GM12878 (cell line): Measurements from ENCODE around the gene ZNF169. TPM values are rescaled to one million over a fixed set of nuclear protein-coding genes. Genes with fewer than 3 reads are reported as not detected.
"Not testable (repeated sequence)": the region's sequence is repeated elsewhere in the genome, so short reads cannot be mapped to it uniquely, and the experiment has no call there.

Experiments used
- ATAC-seq: fragments of 200-7000 bp; cut with Tn5 transposase; 3 replicates; pipeline ENCODE4 v1.9.1; 2020; ENCODE audit warnings: mild to moderate bottlenecking, moderate library complexity
- BruUV-seq: library from RNA; stranded (reverse); fragments of 400-500 nt; replicated peaks from 2 replicates; lab custom pipeline; 2021; lab: Mats Ljungman, UMichigan
- CTCF ChIA-PET: fragments of 300-600 bp; sonication (Branson Sonifier 250); formaldehyde crosslinking; extraction: SDS; loops from one replicate; lab custom pipeline; 2021; ENCODE audit warnings: inconsistent platforms; lab: Yijun Ruan, JAX
- POLR2A ChIA-PET: fragments of 350-600 bp; formaldehyde crosslinking; extraction: SDS; loops from one replicate; lab custom pipeline; 2021; ENCODE audit warnings: inconsistent platforms; lab: Charles Lee
- RAD21 ChIA-PET: fragments of 300-600 bp; sonication (Branson Sonifier 250); formaldehyde crosslinking; loops from one replicate; lab custom pipeline; 2023; ENCODE audit warnings: antibody characterized with exemption; ENCODE audit not compliant: unreplicated experiment; lab: Charles Lee
- SMC1A ChIA-PET: fragments of 300-600 bp; sonication (Branson Sonifier 250); formaldehyde crosslinking; loops from one replicate; lab custom pipeline; 2023; ENCODE audit not compliant: unreplicated experiment, uncharacterized antibody; lab: Charles Lee
- DNase-seq: peaks from one replicate; pipeline ENCODE4 v3.0.0-alpha.2; 2011; ENCODE audit warnings: low read depth, low spot score
- FAIRE-seq: peaks from 3 replicates; lab custom pipeline; 2011; peaks lifted over from hg19 to GRCh38; lab: Jason Lieb, UNC
- H2AFZ ChIP-seq: 2 replicates; pipeline ENCODE4 v1.6.0; 2011; ENCODE audit warnings: low read depth, low read length, control low read depth; ENCODE audit not compliant: control insufficient read depth
- H3K27ac ChIP-seq: 2 replicates; pipeline ENCODE4 v1.5.1; 2011; ENCODE audit warnings: control low read depth; ENCODE audit not compliant: control insufficient read depth, insufficient read depth
- H3K27me3 ChIP-seq, 2 experiments: replicated peaks in 1 of 2; 2 replicates each; pipeline versions ENCODE4 v1.6.0 to v1.6.1; 2011; ENCODE audit warnings: low read length in 1 of 2; ENCODE audit not compliant: control insufficient read depth in 2 of 2, insufficient read depth in 2 of 2
- H3K36me3 ChIP-seq, 2 experiments: 2 replicates each; pipeline ENCODE4 v1.5.1; 2011; ENCODE audit warnings: low read length in 1 of 2; ENCODE audit not compliant: control insufficient read depth in 2 of 2, insufficient read depth in 2 of 2
- H3K4me1 ChIP-seq: 2 replicates; pipeline ENCODE4 v1.6.1; 2011; ENCODE audit warnings: mild to moderate bottlenecking, low read length, moderate library complexity, mixed read lengths; ENCODE audit not compliant: control insufficient read depth, insufficient read depth
- H3K4me2 ChIP-seq: 2 replicates; pipeline ENCODE4 v1.6.0; 2011; ENCODE audit warnings: control low read depth; ENCODE audit not compliant: control insufficient read depth, insufficient read depth
- H3K4me3 ChIP-seq: fragments of 200-600 bp; sonication (generic); 2 replicates; pipeline ENCODE4 v1.5.1; 2016
- H3K79me2 ChIP-seq: 2 replicates; pipeline ENCODE4 v1.6.0; 2011; ENCODE audit warnings: low read length; ENCODE audit not compliant: control insufficient read depth, insufficient read depth
- H3K9ac ChIP-seq: 2 replicates; pipeline ENCODE4 v1.8.0; 2011; ENCODE audit warnings: low read length, control low read depth, mixed read lengths; ENCODE audit not compliant: control insufficient read depth, insufficient read depth
- H3K9me3 ChIP-seq: replicated peaks from 3 replicates; pipeline ENCODE4 v1.5.1; 2011; ENCODE audit warnings: mild to moderate bottlenecking, low read length; ENCODE audit not compliant: control insufficient read depth, insufficient read depth
- H4K20me1 ChIP-seq: 2 replicates; pipeline ENCODE4 v1.6.0; 2011; ENCODE audit not compliant: control insufficient read depth, insufficient read depth
- WGBS: methylation state at CpG from one replicate; pipeline ENCODE4 v1.1.6; 2016; ENCODE audit warnings: low lambda C conversion rate; ENCODE audit not compliant: insufficient replicate concordance, insufficient coverage; ENCODE audit errors: missing lambda C conversion rate; 5-methylcytosine and 5-hydroxymethylcytosine counted together
- in situ Hi-C: fragments of 300-500 bp; cut with MboI; formaldehyde crosslinking; loops from 9 replicates; pipeline ENCODE4 v1.14.3; 2018; ENCODE audit warnings: mixed read lengths
- intact Hi-C: fragments of 100-400 bp; cut with micrococcal nuclease; formaldehyde crosslinking; loops from one replicate; pipeline ENCODE4 v1.14.2; 2022; ENCODE audit not compliant: unreplicated experiment
- polyA plus RNA-seq, 11 experiments: library from polyadenylated mRNA; depleted of rRNA in 4 of 11; unstranded in 6 of 11; stranded (reverse) in 5 of 11; fragments of >200 nt; fragmentation: Nextera tagmentation in 4 of 11; fragmentation: Illumina TruSeq in 1 of 11; extraction: Ambion mirVana in 4 of 11; extraction: Trizol in 1 of 11; gene quantifications; 1 replicate in 1 of 11; 2 replicates in 10 of 11; pipeline versions ENCODE4 v1.2.1 to v1.2.3, GENCODE V29; 2011 to 2016; ENCODE audit warnings: inconsistent platforms in 2 of 11, missing spikeins in 2 of 11, low read depth in 1 of 11
- total RNA-seq, 4 experiments: library from RNA; depleted of rRNA in 3 of 4; stranded (reverse); fragments of >200 nt in 3 of 4; fragmentation: Illumina TruSeq in 1 of 4; extraction: Trizol in 1 of 4; gene quantifications; 2 replicates each; pipeline versions ENCODE4 v1.2.1 to v1.2.3, GENCODE V29; 2013 to 2021

Gene ZNF169
- total and polyA plus RNA-seq, 10 of the 15 experiments (the other 5 are each of a cell fraction or from before 2014, with no cell fraction given) = 2.2 to 15.7 (median 5.8) TPM

GRCh38 chr9:94325583-94325982 lies 66.5 kb downstream of the ZNF169 start:
- H4K20me1 ChIP-seq, BruUV-seq, H2AFZ ChIP-seq, H3K27me3 ChIP-seq, H3K79me2 ChIP-seq, H3K27ac ChIP-seq, DNase-seq, in situ Hi-C loops, H3K9ac ChIP-seq, H3K4me3 ChIP-seq, POLR2A ChIA-PET, H3K4me1 ChIP-seq, H3K36me3 ChIP-seq, FAIRE-seq, SMC1A ChIA-PET, RAD21 ChIA-PET, H3K9me3 ChIP-seq, intact Hi-C loops, H3K4me2 ChIP-seq, CTCF ChIA-PET, ATAC-seq: not testable (repeated sequence)
- WGBS = 79% methylated on average over 12 of the region's 16 CpGs

DNA sequence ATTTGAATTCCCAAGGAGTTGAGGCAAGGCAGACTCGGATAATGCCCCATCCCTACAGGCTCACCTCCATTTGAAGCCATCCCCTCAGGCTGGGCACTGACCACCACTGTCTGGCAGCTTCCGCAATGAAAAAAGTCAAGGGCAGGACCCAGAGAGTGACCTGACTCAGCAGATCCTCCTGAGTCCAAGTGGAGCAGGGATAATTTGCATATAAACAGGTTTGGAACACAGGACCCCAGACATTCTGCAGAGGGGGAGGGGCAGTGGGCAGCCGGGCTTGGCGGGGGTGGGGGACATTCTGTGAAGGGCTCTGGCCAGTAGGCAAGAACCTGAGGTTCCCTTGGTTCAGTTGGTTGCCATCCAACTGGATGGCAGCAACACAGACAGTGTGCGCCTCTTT lies 69.4 kb downstream of the ZNF169 start, which contains the start of gene NUTM2F:
Gene NUTM2F, minus strand, starts transcription at position 101 of the 400 bp plus-strand sequence. Its CDS starts 21 bp downstream, at position 80.
- H3K9ac ChIP-seq, H3K4me1 ChIP-seq, CTCF ChIA-PET, RAD21 ChIA-PET, in situ Hi-C loops, H3K4me2 ChIP-seq, H3K36me3 ChIP-seq, POLR2A ChIA-PET, BruUV-seq, H3K79me2 ChIP-seq, H4K20me1 ChIP-seq, H3K4me3 ChIP-seq, H3K27me3 ChIP-seq, H3K9me3 ChIP-seq, ATAC-seq, FAIRE-seq, H3K27ac ChIP-seq, H2AFZ ChIP-seq, intact Hi-C loops, SMC1A ChIA-PET, DNase-seq: not testable (repeated sequence)
- WGBS = 57% methylated on average over 1 of the region's 5 CpGs

- CTCF ChIA-PET, POLR2A ChIA-PET, FAIRE-seq, H2AFZ ChIP-seq, H3K79me2 ChIP-seq, DNase-seq, H3K27me3 ChIP-seq, H4K20me1 ChIP-seq, H3K4me1 ChIP-seq, intact Hi-C loops, H3K4me2 ChIP-seq, ATAC-seq, RAD21 ChIA-PET, H3K4me3 ChIP-seq, H3K36me3 ChIP-seq, H3K9me3 ChIP-seq, H3K27ac ChIP-seq, H3K9ac ChIP-seq, BruUV-seq, SMC1A ChIA-PET, in situ Hi-C loops: not testable (repeated sequence)
- 82% methylated on average over 4 of the region's 4 CpGs for whole genome bisulfite sequencing
Measured at GRCh38 chr9:94336445-94336844, 77.3 kb downstream of the ZNF169 start.

GRCh38 chr9:94338723-94339122 lies 79.6 kb downstream of the ZNF169 start:
- H3K4me1 ChIP-seq, H3K79me2 ChIP-seq, H3K4me3 ChIP-seq, H3K9ac ChIP-seq, CTCF ChIA-PET, H3K27ac ChIP-seq, H3K9me3 ChIP-seq, H3K36me3 ChIP-seq, ATAC-seq, DNase-seq, SMC1A ChIA-PET, RAD21 ChIA-PET, FAIRE-seq, H2AFZ ChIP-seq, BruUV-seq, in situ Hi-C loops, H3K27me3 ChIP-seq, H4K20me1 ChIP-seq, POLR2A ChIA-PET, H3K4me2 ChIP-seq, intact Hi-C loops: not testable (repeated sequence)
- 84% methylated on average over 7 of the region's 7 CpGs for WGBS
